ENCODE results near the gene AMZ2. TPM values are rescaled to one million over a fixed set of nuclear protein-coding genes. Genes with fewer than 3 reads are reported as not detected.

The AMZ2 gene
- total RNA-seq, result 37.9 and 38.2 TPM in 2 replicates

GRCh38 chr17:68247445-68248198 is at the start of gene AMZ2:
Gene AMZ2, plus strand, starts transcription at chr17:68248043. Its CDS starts 2,145 bp downstream, at chr17:68250188.

DNA sequence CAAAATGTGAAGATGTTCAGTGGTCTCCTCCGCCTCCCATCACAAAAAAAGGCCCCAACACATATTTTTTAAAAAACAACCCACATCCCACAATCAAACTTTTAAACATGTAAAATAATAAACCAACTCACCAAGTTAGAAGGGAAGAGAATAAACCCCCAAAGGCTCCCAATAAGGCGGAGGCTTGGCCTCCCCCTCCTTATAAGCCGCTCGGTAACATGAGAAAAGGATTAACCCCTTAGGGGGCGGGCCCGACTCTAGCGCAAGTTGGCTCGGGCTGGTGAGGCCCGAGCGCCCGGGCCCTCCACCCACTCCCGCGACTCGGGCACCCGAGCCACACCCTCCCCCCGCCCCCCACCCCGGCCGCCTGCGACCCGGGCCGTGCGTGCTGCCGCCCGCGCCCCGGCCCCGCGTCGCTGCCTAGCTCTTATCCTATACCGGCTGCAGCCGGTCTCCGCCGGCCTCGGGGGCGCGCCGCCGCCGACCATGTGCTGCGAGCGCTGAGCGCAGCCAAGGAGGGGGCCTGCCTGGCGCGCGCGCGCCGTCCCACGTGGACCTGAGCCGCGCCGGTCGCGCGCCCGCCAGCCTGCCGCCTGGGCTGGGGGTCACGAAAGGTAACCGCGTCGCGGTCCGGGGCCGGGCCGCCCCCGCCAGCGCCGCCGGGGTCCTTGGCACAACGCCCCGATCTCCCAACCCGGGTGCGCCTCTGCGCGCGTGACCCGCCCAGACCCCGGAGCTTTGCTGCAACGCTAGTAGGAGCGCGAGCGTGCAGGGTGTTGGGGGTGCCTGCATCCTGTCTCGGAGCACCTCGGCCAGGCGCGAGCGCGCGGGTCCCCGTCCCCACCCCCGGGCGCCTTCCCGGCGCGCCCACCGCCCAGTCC is 43.4 kb downstream of the AMZ2 start, which contains the start of the genes ARSG and SLC16A6:
Gene ARSG, plus strand, starts transcription at position 541 of the 881 bp plus-strand sequence. CDS start 15,999 bp downstream, outside the sequence.
Gene SLC16A6, minus strand, starts transcription at position 173 of the 881 bp plus-strand sequence. CDS start 12,807 bp downstream, outside the sequence.

Other genes with a start within 250 kb of the AMZ2 start
- gene KPNA2, start 212.3 kb upstream of the AMZ2 start, total RNA-seq, result 111 and 146 TPM in 2 replicates
- gene SLC16A6, start 43.1 kb downstream of the AMZ2 start, total RNA-seq, result 0.32 and 1.8 TPM in 2 replicates
- gene ARSG, start 43.5 kb downstream of the AMZ2 start, total RNA-seq, result 0.97 and 3.8 TPM in 2 replicates
- gene WIPI1, start 209.5 kb downstream of the AMZ2 start, total RNA-seq, result 41.8 and 69.3 TPM in 2 replicates

All from bladder microvascular endothelial cell (primary cell).